Measurements from ENCODE around the gene ZNF8. TPM values are rescaled to one million over a fixed set of nuclear protein-coding genes. Genes with fewer than 3 reads are reported as not detected.

The ZNF8 gene
- total RNA-seq, 4 donors from 2014 or later: 0.78 to 2.1 (median 1.2) TPM

DNA sequence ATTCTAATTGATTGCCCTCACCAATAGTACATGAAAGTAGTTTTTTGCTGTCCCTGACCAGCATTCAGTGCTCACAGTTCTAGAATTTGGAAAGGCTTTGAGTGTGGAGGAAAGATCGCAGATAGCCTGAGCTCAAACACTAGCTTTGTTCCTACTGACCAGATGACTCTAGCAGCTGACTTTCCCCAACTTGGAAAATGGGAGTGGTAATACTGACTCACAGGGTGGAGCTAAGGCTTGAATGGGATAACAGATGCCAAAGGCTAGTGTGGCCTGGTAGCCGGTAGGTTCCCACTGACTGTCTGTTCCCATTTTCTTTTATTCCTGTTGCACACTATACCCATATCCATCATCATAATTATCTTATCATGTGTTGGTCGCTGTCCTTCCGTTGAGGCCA is 51.7 kb downstream of the ZNF8 start:
- no peaks in the 10 kb centered on the region for H3K27me3 ChIP-seq
- H3K27ac ChIP-seq: no peak overlapping the region
- no peak for DNase-seq
- intact Hi-C loops (cut with DNase I; ENCODE audit: low total_unique reads) (no loop called here), in situ Hi-C loops (cut with MboI; ENCODE audit: low sequenced_read_pairs in 4 of 4) (no loop called here)
- H3K9me3 ChIP-seq: no peaks in the 10 kb centered on the region
- no peak for TF ChIP-seq POLR2A (IDR thresholded peaks at IDR 0.05)
- TF ChIP-seq, protein P1, sequence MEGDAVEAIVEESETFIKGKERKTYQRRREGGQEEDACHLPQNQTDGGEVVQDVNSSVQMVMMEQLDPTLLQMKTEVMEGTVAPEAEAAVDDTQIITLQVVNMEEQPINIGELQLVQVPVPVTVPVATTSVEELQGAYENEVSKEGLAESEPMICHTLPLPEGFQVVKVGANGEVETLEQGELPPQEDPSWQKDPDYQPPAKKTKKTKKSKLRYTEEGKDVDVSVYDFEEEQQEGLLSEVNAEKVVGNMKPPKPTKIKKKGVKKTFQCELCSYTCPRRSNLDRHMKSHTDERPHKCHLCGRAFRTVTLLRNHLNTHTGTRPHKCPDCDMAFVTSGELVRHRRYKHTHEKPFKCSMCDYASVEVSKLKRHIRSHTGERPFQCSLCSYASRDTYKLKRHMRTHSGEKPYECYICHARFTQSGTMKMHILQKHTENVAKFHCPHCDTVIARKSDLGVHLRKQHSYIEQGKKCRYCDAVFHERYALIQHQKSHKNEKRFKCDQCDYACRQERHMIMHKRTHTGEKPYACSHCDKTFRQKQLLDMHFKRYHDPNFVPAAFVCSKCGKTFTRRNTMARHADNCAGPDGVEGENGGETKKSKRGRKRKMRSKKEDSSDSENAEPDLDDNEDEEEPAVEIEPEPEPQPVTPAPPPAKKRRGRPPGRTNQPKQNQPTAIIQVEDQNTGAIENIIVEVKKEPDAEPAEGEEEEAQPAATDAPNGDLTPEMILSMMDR (IDR thresholded peaks at IDR 0.05 in 4 of 5, conservative IDR thresholded peaks at IDR 0.05 in 1 of 5): no peak
- H3K4me3 ChIP-seq: no peak overlapping the region
- H3K36me3 ChIP-seq: peaks cover 0 to 10% of the 10 kb centered on the region in 2 donors
- H3K4me1 ChIP-seq: peaks cover 24 to 27% of the 10 kb centered on the region in 2 donors
- ATAC-seq: no peak

DNA sequence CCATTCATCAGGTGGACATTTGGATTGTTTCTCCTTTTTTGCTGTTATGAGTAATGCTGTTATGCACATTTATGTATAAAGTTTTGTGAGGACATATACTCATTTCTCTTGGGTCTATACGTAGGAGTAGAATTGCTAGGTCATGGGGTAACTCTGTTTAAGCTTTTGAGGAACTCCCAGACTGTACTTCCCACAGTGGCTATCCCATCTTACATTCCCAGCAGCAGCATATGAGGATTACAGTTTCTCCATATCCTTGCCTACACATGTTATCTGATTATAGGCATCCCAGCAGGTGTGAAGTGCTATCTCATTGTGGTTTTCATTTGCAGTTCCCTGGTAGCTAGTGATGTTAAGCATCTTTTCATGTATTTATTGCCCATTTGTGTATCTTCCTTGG is 53.9 kb downstream of the ZNF8 start:
- Histone ChIP-seq H3K9me3 (no peaks in the 10 kb centered on the region), H3K27ac (no peak overlapping the region), H3K27me3 (no peaks in the 10 kb centered on the region), H3K4me3 (no peak overlapping the region), H3K36me3 (peaks cover 0 to 28% of the 10 kb centered on the region in 2 donors), H3K4me1 (peaks cover 12 to 13% of the 10 kb centered on the region in 2 donors)
- intact Hi-C loops (cut with DNase I; ENCODE audit: low total_unique reads) (no loop called here), in situ Hi-C loops (cut with MboI; ENCODE audit: low sequenced_read_pairs in 4 of 4) (no loop called here)
- no peak for TF ChIP-seq POLR2A (IDR thresholded peaks at IDR 0.05)
- TF ChIP-seq, protein P1 (IDR thresholded peaks at IDR 0.05 in 4 of 5, conservative IDR thresholded peaks at IDR 0.05 in 1 of 5): no peak
- DNase-seq: no peak
- ATAC-seq: no peak

DNA sequence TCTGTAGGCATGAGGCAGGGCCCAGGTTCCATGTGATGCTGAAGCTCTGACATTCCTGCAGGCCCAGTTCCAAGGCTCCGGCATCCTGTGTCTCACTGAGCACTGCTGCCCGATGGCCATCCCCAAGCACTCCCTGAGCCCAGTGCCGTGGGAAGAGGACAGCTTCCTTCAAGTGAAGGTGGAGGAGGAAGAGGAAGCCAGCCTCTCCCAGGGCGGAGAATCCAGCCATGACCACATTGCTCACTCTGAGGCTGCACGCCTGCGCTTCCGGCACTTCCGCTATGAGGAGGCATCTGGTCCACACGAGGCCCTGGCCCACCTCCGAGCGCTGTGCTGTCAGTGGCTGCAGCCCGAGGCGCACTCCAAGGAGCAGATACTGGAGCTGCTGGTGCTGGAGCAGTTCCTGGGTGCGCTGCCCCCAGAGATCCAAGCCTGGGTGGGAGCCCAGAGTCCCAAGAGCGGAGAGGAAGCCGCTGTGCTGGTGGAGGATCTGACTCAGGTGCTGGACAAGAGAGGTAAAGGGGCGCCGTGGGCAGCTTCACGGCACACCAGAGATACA is 56.0 kb downstream of the ZNF8 start:
- Histone ChIP-seq H3K27ac (no peak overlapping the region), H3K4me3 (no peak overlapping the region), H3K36me3 (peaks cover 0 to 49% of the 10 kb centered on the region in 2 donors), H3K27me3 (no peaks in the 10 kb centered on the region), H3K9me3 (no peaks in the 10 kb centered on the region), H3K4me1 (no peaks in the 10 kb centered on the region)
- TF ChIP-seq, protein P1 (IDR thresholded peaks at IDR 0.05 in 4 of 5, conservative IDR thresholded peaks at IDR 0.05 in 1 of 5): no peak
- TF ChIP-seq POLR2A (IDR thresholded peaks at IDR 0.05): no peak
- ATAC-seq: no peak
- intact Hi-C loops (cut with DNase I; ENCODE audit: low total_unique reads) (no loop called here), in situ Hi-C loops (cut with MboI; ENCODE audit: low sequenced_read_pairs in 4 of 4) (no loop called here)
- DNase-seq: no peak

DNA sequence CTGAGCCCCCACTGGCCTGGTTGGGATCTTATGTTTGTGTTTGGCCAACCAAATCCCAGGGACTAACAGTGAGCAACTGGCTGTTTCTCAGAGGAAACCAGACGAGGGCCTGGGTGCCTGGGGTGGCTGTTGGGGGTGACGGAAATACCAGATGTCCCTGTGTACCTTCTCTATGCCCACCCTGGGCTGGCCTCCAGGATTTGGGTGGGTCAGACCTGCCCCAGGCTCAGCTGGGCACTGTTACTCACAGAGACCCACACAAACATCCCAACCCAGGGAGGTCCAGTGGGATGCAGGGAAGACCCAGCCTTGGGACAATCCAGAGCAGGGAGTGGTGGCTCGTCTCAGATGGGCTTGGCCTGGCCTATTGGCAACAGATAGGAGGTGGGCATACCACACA is 56.9 kb downstream of the ZNF8 start:
- no peak for ATAC-seq
- no peak for TF ChIP-seq POLR2A (IDR thresholded peaks at IDR 0.05)
- TF ChIP-seq, protein P1 (IDR thresholded peaks at IDR 0.05 in 4 of 5, conservative IDR thresholded peaks at IDR 0.05 in 1 of 5): no peak
- in situ Hi-C loops (cut with MboI; ENCODE audit: low sequenced_read_pairs in 4 of 4): no loop called here

DNA sequence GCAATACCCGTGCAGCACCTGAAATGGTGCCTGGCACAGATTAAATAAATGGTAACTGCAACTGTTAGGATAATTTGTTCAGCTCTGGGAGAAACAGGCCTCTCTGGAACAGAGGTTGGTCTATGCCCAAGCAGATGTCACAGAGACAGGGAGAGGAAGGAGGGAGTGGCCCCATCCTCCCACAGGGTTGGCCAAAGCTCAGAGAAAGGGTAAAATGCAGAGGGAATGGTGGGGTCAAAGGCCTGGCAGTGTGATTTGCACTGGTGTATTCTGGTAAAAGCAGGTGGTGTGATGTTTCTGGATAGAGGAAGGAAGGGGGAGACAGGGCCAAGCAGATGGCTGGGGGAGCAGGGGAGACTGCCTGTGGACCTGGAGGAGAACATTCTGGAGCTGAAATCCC is 57.5 kb downstream of the ZNF8 start:
- DNase-seq (no peak), ATAC-seq (no peak)
- no peak for TF ChIP-seq POLR2A (IDR thresholded peaks at IDR 0.05)
- TF ChIP-seq, protein P1 (IDR thresholded peaks at IDR 0.05 in 4 of 5, conservative IDR thresholded peaks at IDR 0.05 in 1 of 5): no peak
- Histone ChIP-seq H3K27me3 (no peaks in the 10 kb centered on the region), H3K4me1 (no peaks in the 10 kb centered on the region), H3K27ac (no peak overlapping the region), H3K9me3 (no peaks in the 10 kb centered on the region), H3K4me3 (no peak overlapping the region), H3K36me3 (peaks cover 0 to 53% of the 10 kb centered on the region in 2 donors)
- in situ Hi-C loops (cut with MboI; ENCODE audit: low sequenced_read_pairs in 4 of 4): no loop called here
- intact Hi-C loops (cut with DNase I; ENCODE audit: low total_unique reads): no loop called here

More for the DNA sequence above, 56.9 kb downstream of the ZNF8 start:
- Histone ChIP-seq H3K36me3 (peaks cover 0 to 53% of the 10 kb centered on the region in 2 donors), H3K4me1 (no peaks in the 10 kb centered on the region), H3K4me3 (no peak overlapping the region), H3K27me3 (no peaks in the 10 kb centered on the region), H3K9me3 (no peaks in the 10 kb centered on the region), H3K27ac (no peak overlapping the region)
- no peak for DNase-seq
- intact Hi-C loops (cut with DNase I; ENCODE audit: low total_unique reads): no loop called here

All from gastrocnemius medialis (tissue), 4 donors.